H1 (cell line): ENCODE results near the gene CXCL17. TPM values are rescaled to one million over a fixed set of nuclear protein-coding genes. Genes with fewer than 3 reads are reported as not detected.

Experiments used
- CTCF ChIA-PET: fragments of 300-600 bp; sonication (Branson Sonifier 250); formaldehyde crosslinking; loops from one replicate; lab custom pipeline; 2021; ENCODE audit not compliant: partially characterized antibody; lab: Charles Lee
- POLR2A ChIA-PET: fragments of 300-600 bp; sonication (Branson Sonifier 250); formaldehyde crosslinking; loops from one replicate; lab custom pipeline; 2021; ENCODE audit warnings: inconsistent platforms; ENCODE audit not compliant: partially characterized antibody; lab: Charles Lee
- DNase-seq, 2 experiments: peaks; one replicate each; pipeline versions ENCODE4 v3.0.0 to v3.0.0-alpha.2; 2010 to 2022; ENCODE audit warnings: low spot score in 2 of 2, low read depth in 1 of 2, mixed read lengths in 1 of 2
- FAIRE-seq: peaks from 2 replicates; lab custom pipeline; 2011; peaks lifted over from hg19 to GRCh38; lab: Jason Lieb, UNC
- H2AFZ ChIP-seq: 2 replicates; pipeline ENCODE4 v1.8.1; 2012; ENCODE audit warnings: low read length, inconsistent platforms
- H2AK5ac ChIP-seq: 2 replicates; pipeline ENCODE4 v1.6.1; 2013; ENCODE audit warnings: low read depth, low read length
- H2BK120ac ChIP-seq: replicated peaks from 2 replicates; pipeline ENCODE3; 2013; ENCODE audit warnings: low read depth, low read length, inconsistent platforms
- H2BK12ac ChIP-seq: 2 replicates; pipeline ENCODE4 v1.6.1; 2013; ENCODE audit warnings: low read depth, low read length
- H2BK15ac ChIP-seq: 2 replicates; pipeline ENCODE4 v1.6.1; 2013; ENCODE audit warnings: low read length
- H2BK20ac ChIP-seq: 2 replicates; pipeline ENCODE4 v1.6.1; 2013; ENCODE audit warnings: low read length
- H2BK5ac ChIP-seq: 2 replicates; pipeline ENCODE4 v1.6.1; 2013; ENCODE audit warnings: low read depth, low read length
- H3K14ac ChIP-seq: 2 replicates; pipeline ENCODE4 v1.6.1; 2013; ENCODE audit warnings: inconsistent platforms; ENCODE audit not compliant: insufficient read length
- H3K18ac ChIP-seq: 2 replicates; pipeline ENCODE4 v1.6.1; 2013; ENCODE audit warnings: low read length; ENCODE audit errors: extremely low read depth
- H3K23ac ChIP-seq: 2 replicates; pipeline ENCODE4 v1.6.1; 2013; ENCODE audit warnings: inconsistent platforms; ENCODE audit not compliant: insufficient read length
- H3K23me2 ChIP-seq: 2 replicates; pipeline ENCODE4 v1.6.1; 2013; ENCODE audit warnings: low read depth, low read length
- H3K27ac ChIP-seq: 2 replicates; pipeline ENCODE4 v1.6.1; 2011; ENCODE audit warnings: low read depth, low read length, inconsistent platforms
- H3K27me3 ChIP-seq, 4 experiments: replicated peaks in 1 of 4; 1 replicate in 1 of 4; 2 replicates in 3 of 4; pipeline versions ENCODE4 v1.6.1 to v1.8.1; 2011 to 2013; ENCODE audit warnings: low read length in 3 of 4, mild to moderate bottlenecking in 3 of 4, inconsistent platforms in 2 of 4, mixed read lengths in 2 of 4, moderate library complexity in 1 of 4; ENCODE audit not compliant: control insufficient read depth in 3 of 4, insufficient read depth in 3 of 4; ENCODE audit errors: extremely low read depth in 1 of 4
- H3K36me3 ChIP-seq, 4 experiments: 2 replicates each; pipeline versions ENCODE4 v1.6.1 to v1.8.1; 2011 to 2013; ENCODE audit warnings: mild to moderate bottlenecking in 4 of 4, low read length in 3 of 4, moderate library complexity in 2 of 4, control low read depth in 1 of 4, inconsistent platforms in 1 of 4; ENCODE audit not compliant: insufficient read depth in 4 of 4, control insufficient read depth in 2 of 4
- H3K4ac ChIP-seq: replicated peaks from 2 replicates; pipeline ENCODE3; 2013; ENCODE audit warnings: low read length, low read depth, mixed read lengths, inconsistent platforms; ENCODE audit not compliant: insufficient read length
- H3K4me1 ChIP-seq, 4 experiments: replicated peaks in 1 of 4; 1 replicate in 1 of 4; 2 replicates in 3 of 4; pipeline versions ENCODE4 v1.6.1 to v1.8.1; 2011 to 2013; ENCODE audit warnings: low read length in 3 of 4, inconsistent platforms in 2 of 4, mixed read lengths in 1 of 4; ENCODE audit not compliant: insufficient read depth in 4 of 4, control insufficient read depth in 3 of 4
- H3K4me2 ChIP-seq, 2 experiments: 2 replicates each; pipeline versions ENCODE4 v1.6.1 to v1.8.1; 2011 to 2013; ENCODE audit warnings: low read depth in 2 of 2, low read length in 2 of 2, control low read depth in 1 of 2, inconsistent platforms in 1 of 2, mild to moderate bottlenecking in 1 of 2; ENCODE audit not compliant: insufficient read depth in 1 of 2
- H3K4me3 ChIP-seq, 4 experiments: fragments of 200-600, 300-600 bp in 1 of 4; sonication (generic), shearing (Covaris generic), sonication (Bioruptor Twin) in 1 of 4; 2 replicates each; pipeline versions ENCODE4 v1.5.1 to v1.8.1; 2011 to 2016; ENCODE audit warnings: low read length in 4 of 4, low read depth in 3 of 4, control low read depth in 2 of 4, inconsistent platforms in 2 of 4, mild to moderate bottlenecking in 2 of 4, mixed read lengths in 1 of 4, moderate library complexity in 1 of 4; ENCODE audit not compliant: insufficient read depth in 2 of 4; ENCODE audit errors: extremely low read depth in 1 of 4
- H3K56ac ChIP-seq: replicated peaks from 2 replicates; pipeline ENCODE3; 2013; ENCODE audit warnings: low read depth, mild to moderate bottlenecking, mixed read lengths, low read length, inconsistent platforms; ENCODE audit not compliant: insufficient read length
- H3K79me1 ChIP-seq: 2 replicates; pipeline ENCODE4 v1.6.1; 2013; ENCODE audit warnings: low read depth, low read length, control low read depth
- H3K79me2 ChIP-seq, 2 experiments: 2 replicates each; pipeline versions ENCODE4 v1.6.1 to v1.8.1; 2012 to 2013; ENCODE audit warnings: low read length in 2 of 2, mild to moderate bottlenecking in 2 of 2, inconsistent platforms in 1 of 2; ENCODE audit not compliant: insufficient read depth in 2 of 2, control insufficient read depth in 1 of 2
- H3K9ac ChIP-seq, 4 experiments: replicated peaks in 1 of 4; 1 replicate in 1 of 4; 2 replicates in 3 of 4; pipeline versions ENCODE4 v1.6.1 to v1.8.1; 2011 to 2013; ENCODE audit warnings: low read depth in 3 of 4, low read length in 3 of 4, control low read depth in 2 of 4, mild to moderate bottlenecking in 2 of 4, moderate library complexity in 2 of 4, inconsistent platforms in 1 of 4; ENCODE audit errors: extremely low read depth in 1 of 4
- H3K9me3 ChIP-seq, 2 experiments: 2 replicates each; pipeline versions ENCODE4 v1.6.1 to v1.8.1; 2012 to 2013; ENCODE audit warnings: mild to moderate bottlenecking in 2 of 2, moderate library complexity in 2 of 2, control low read depth in 1 of 2, inconsistent platforms in 1 of 2, low read depth in 1 of 2, low read length in 1 of 2, mixed read lengths in 1 of 2; ENCODE audit not compliant: insufficient read depth in 2 of 2
- H4K20me1 ChIP-seq, 2 experiments: replicated peaks in 1 of 2; 2 replicates each; pipeline versions ENCODE3 to v1.8.1; 2011 to 2013; ENCODE audit warnings: inconsistent platforms in 2 of 2, low read length in 2 of 2, mild to moderate bottlenecking in 1 of 2; ENCODE audit not compliant: insufficient read depth in 2 of 2, control insufficient read depth in 1 of 2
- H4K5ac ChIP-seq: 2 replicates; pipeline ENCODE4 v1.6.1; 2013; ENCODE audit warnings: low read length, low read depth, mixed read lengths, inconsistent platforms; ENCODE audit not compliant: insufficient read length
- H4K8ac ChIP-seq: 2 replicates; pipeline ENCODE4 v1.8.0; 2013; ENCODE audit warnings: mild to moderate bottlenecking, moderate library complexity, low read length, inconsistent platforms; ENCODE audit not compliant: insufficient read depth; ENCODE audit errors: extremely low read depth
- H4K91ac ChIP-seq: replicated peaks from 2 replicates; pipeline ENCODE3; 2013; ENCODE audit warnings: low read length, mixed read lengths, inconsistent platforms; ENCODE audit not compliant: insufficient read length
- ATF3 ChIP-seq: IDR thresholded peaks from 2 replicates; pipeline ENCODE4 v1.6.1; 2011; ENCODE audit warnings: low read depth, mild to moderate bottlenecking, low read length; ENCODE audit not compliant: insufficient read depth
- CHD2 ChIP-seq: IDR thresholded peaks from 2 replicates; pipeline ENCODE4 v1.6.1; 2012; ENCODE audit warnings: low read length, improper control_type of control experiment
- EZH2 ChIP-seq: fragments of 200-600 bp; sonication (generic); IDR thresholded peaks from 2 replicates; pipeline ENCODE4 v1.7.1; 2012; ENCODE audit warnings: low read depth, mild to moderate bottlenecking, moderate library complexity, low read length, inconsistent platforms; ENCODE audit not compliant: severe bottlenecking
- PHF8 ChIP-seq: fragments of 200-600 bp; sonication (generic); conservative IDR thresholded peaks from 2 replicates; pipeline ENCODE4 v1.7.1; 2012; ENCODE audit warnings: low read depth, mild to moderate bottlenecking, inconsistent platforms, low read length, moderate library complexity
- RAD21 ChIP-seq, 2 experiments: IDR thresholded peaks in 1 of 2; conservative IDR thresholded peaks in 1 of 2; 2 replicates each; pipeline ENCODE4 v1.6.1; 2011; ENCODE audit warnings: low read depth in 2 of 2, low read length in 2 of 2, improper control_type of control experiment in 1 of 2, inconsistent platforms in 1 of 2, mild to moderate bottlenecking in 1 of 2, moderate library complexity in 1 of 2
- RFX5 ChIP-seq: IDR thresholded peaks from 2 replicates; pipeline ENCODE4 v1.6.1; 2011; ENCODE audit warnings: low read depth, low read length, improper control_type of control experiment, borderline replicate concordance
- RXRA ChIP-seq: IDR thresholded peaks from 2 replicates; pipeline ENCODE4 v1.6.1; 2011; ENCODE audit warnings: low read depth, mild to moderate bottlenecking, low read length, moderate library complexity; ENCODE audit not compliant: insufficient read depth
- SIN3A ChIP-seq, 2 experiments: IDR thresholded peaks in 1 of 2; conservative IDR thresholded peaks in 1 of 2; 2 replicates each; pipeline ENCODE4 v1.6.1; 2011 to 2012; ENCODE audit warnings: low read length in 2 of 2, improper control_type of control experiment in 1 of 2, low read depth in 1 of 2, mild to moderate bottlenecking in 1 of 2
- TCF12 ChIP-seq: IDR thresholded peaks from 2 replicates; pipeline ENCODE4 v1.6.1; 2011; ENCODE audit warnings: low read depth, mild to moderate bottlenecking, low read length
- WGBS, 2 experiments: shearing (Covaris generic) in 1 of 2; methylation state at CpG; one replicate each; pipeline versions ENCODE4 v1.1.6 to v1.1.7; 2013 to 2015; ENCODE audit warnings: low lambda C conversion rate in 2 of 2, mixed read lengths in 2 of 2, inconsistent platforms in 1 of 2, low coverage in 1 of 2, missing lambda C conversion rate in 1 of 2; ENCODE audit not compliant: insufficient replicate concordance in 2 of 2, insufficient coverage in 1 of 2, insufficient read length in 1 of 2; ENCODE audit errors: extremely low coverage in 1 of 2, missing lambda C conversion rate in 1 of 2; 5-methylcytosine and 5-hydroxymethylcytosine counted together
- polyA plus RNA-seq, 7 experiments: library from polyadenylated mRNA; depleted of rRNA in 3 of 7; stranded (reverse) in 5 of 7; unstranded in 2 of 7; fragments of >200 nt in 5 of 7; fragments of 200-250 nt in 2 of 7; gene quantifications; 1 replicate in 5 of 7; 2 replicates in 1 of 7; 4 replicates in 1 of 7; pipeline versions ENCODE4 v1.2.1 to v1.2.3, GENCODE V29; 2011 to 2013; ENCODE audit warnings: missing spikeins in 2 of 7, mixed read lengths in 2 of 7
- total RNA-seq: library from RNA; stranded (reverse); fragmentation: NEBNext Ultra II Directional; extraction: Animal tissue kit (Norgen Biotek cat#: 25700); gene quantifications from 2 replicates; pipeline ENCODE4 v1.2.1, GENCODE V29; 2021

The CXCL17 gene
- total and polyA plus RNA-seq, 2 of the 8 experiments (the other 6 are each of a cell fraction or from before 2014, with no cell fraction given), result not detected

GRCh38 chr19:42455086-42455485 is 12.3 kb upstream of the CXCL17 start:
- ChIA-PET POLR2A (interaction anchor here (0.6 kb wide), 1 partner anchor 203 kb away, joined by 3 read pairs; no protein-coding TSS in a partner anchor), CTCF (interaction anchor here (0.6 to 3.5 kb wide), 14 partner anchors 11 to 127 kb away, joined by 3 to 32 read pairs (median 4); partner anchors contain the start of genes CEACAM1 and CXCL17)
- Histone ChIP-seq H2BK20ac (0 out of 2 replicates have a peak overlapping the region, but pooled peaks have one; percentile 6), H3K56ac (no peak overlapping the region), H2BK5ac (no peak overlapping the region), H2AK5ac (no peak overlapping the region), H3K9me3 (no peaks in the 10 kb centered on the region), H3K9ac (no peak overlapping the region), H4K20me1 (no peaks in the 10 kb centered on the region), H2BK12ac (no peak overlapping the region; the same call in 1 of the 2 replicates), H3K23ac (no peak overlapping the region), H2BK15ac (no peak overlapping the region), H3K79me1 (no peaks in the 10 kb centered on the region), H3K4me1 (peaks cover 0 to 12% (median 5%) of the 10 kb centered on the region in 4 experiments; a peak in 5 of 7 replicates), H3K27me3 (no peaks in the 10 kb centered on the region), H3K4ac (no peak overlapping the region), H3K4me3 (no peak overlapping the region), H4K91ac (no peak overlapping the region), H4K5ac (no peak overlapping the region), H3K4me2 (no peak overlapping the region), H3K36me3 (no peaks in the 10 kb centered on the region), H3K18ac (no peak overlapping the region), H3K23me2 (no peaks in the 10 kb centered on the region), H3K14ac (no peak overlapping the region), H4K8ac (no peak overlapping the region), H3K79me2 (no peaks in the 10 kb centered on the region), H2AFZ (no peak overlapping the region), H2BK120ac (no peak overlapping the region), H3K27ac (no peak overlapping the region)
- FAIRE-seq (no peak), DNase-seq (no peak)
- TF ChIP-seq PHF8 (no peak), SIN3A (conservative IDR thresholded peaks at IDR 0.05 in 1 of 2, IDR thresholded peaks at IDR 0.05 in 1 of 2; ENCODE audit: low read depth in 1 of 2, low read length in 2 of 2) (no peak), RAD21 (IDR thresholded peaks at IDR 0.05 in 1 of 2, conservative IDR thresholded peaks at IDR 0.05 in 1 of 2; ENCODE audit: low read depth in 2 of 2, low read length in 2 of 2) (no peak), RXRA (no peak), EZH2 (no peak), RFX5 (no peak), TCF12 (no peak), ATF3 (no peak), CHD2 (no peak)
- 76% methylated on average over 2 of the region's 2 CpGs; no CpG with 5 or more reads in 1 of the 2 experiments for WGBS, 2 experiments
